Hematopoietic multipotent progenitor cell (in vitro differentiated cells): Measurements from ENCODE around the gene GSG1L2. TPM values are rescaled to one million over a fixed set of nuclear protein-coding genes. Genes with fewer than 3 reads are reported as not detected.

ENCODE experiments used
- DNase-seq, 3 donors: peaks; one replicate each; pipeline ENCODE4 v3.0.0-alpha.2; 2011 to 2015; ENCODE audit warnings: low read depth in 2 of 3, low spot score in 2 of 3
- total RNA-seq: library from RNA; depleted of rRNA; stranded (reverse); fragments of >200 nt; gene quantifications from one replicate; pipeline ENCODE4 v1.2.3, GENCODE V29; 2012

GSG1L2 gene
- total RNA-seq, 1 donor = not detected

DNA sequence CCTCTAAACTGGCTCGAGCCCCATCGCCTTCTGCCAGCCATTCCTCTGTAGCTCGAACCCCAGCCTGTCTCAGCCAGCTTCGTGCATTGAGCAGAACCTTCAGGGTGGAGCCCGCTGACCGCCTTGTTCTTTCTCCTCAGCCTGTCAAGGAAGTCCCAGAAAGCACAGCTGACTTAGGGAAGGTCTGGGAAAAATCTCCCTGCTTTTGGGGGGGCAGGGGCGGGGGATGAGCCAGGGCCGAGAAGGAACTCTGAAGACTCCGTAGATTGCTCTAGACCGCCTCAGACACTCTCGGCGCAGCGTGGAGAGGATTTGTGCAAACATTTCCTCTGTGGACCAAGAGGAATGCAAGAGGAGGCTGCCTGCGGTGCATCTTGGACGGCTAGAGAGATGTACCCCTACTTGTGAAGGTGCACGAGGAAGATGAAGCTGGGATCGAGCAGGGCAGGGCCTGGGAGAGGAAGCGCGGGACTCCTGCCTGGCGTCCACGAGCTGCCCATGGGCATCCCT lies 3.8 kb upstream of the GSG1L2 start, which contains the start of gene GLP2R:
TSS of gene GLP2R (plus strand) at position 284 of the 510 bp plus-strand sequence. CDS start at position 424, 140 bp downstream.
- DNase-seq = no peak

DNA sequence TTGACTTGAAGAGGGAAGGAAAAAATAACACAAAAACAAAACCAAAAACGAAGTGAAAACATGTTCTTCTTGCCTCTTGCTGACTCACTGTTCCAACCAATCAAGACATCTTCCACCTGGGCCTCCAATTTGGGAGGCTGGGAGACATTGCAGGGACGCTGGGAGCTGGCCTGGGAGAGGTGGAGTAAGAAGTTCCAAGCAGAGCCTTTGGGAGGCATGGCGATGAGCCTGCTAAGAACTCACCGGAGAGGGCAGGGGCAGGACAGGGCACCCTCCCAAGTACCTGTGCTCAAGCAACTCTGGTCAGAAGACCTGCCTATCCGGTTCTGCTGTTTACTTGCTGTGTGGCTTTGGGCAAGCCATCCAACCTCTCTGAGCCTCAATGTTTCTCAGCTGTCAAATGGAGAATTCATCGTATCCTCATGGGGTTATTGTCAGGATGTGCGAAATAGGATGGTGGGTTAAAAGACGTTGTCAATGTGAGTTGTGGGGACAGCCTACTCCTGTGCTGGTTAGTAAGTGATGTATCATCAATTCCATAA lies 3.0 kb upstream of the GSG1L2 start:
- no peak for DNase-seq

DNA sequence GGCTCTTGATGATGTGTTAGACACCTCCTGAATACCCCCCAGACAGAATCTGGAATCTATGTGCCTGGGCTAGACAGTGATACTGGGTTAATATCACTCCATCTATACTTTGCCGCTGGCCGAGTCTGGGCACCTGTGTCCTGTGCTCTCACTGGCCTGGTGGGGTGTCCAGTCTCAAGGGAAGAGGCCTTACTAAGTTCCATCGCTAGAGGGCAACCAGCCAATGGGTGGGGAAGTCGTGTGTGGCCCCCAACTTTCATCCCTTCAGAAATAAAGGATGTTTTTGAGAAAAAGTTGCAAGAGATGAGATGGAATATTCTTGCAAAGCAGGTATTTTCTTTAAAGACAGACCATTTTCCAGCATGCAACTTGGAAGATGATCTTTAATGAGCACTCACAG lies 2.2 kb upstream of the GSG1L2 start:
- DNase-seq = no peak

DNA sequence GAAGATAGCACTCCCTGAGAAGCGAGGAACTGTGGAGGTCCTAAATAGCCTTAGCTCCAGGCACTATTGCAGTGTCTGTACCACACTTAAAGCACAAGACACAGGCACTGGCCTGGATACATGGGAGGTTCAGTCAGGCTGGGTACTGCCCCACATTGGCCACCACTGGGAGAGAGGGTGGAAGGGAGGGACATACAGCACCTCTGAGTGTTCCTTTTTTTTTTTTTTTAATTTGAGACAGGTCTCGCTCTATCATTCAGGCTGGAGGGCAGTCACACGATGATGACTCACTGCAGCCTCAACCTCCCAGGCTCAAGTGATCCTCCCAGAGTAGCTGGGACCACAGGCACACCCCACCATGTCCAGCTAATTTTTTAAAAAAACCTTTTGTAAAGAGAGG lies 1.4 kb downstream of the GSG1L2 start:
- DNase-seq = no peak

DNA sequence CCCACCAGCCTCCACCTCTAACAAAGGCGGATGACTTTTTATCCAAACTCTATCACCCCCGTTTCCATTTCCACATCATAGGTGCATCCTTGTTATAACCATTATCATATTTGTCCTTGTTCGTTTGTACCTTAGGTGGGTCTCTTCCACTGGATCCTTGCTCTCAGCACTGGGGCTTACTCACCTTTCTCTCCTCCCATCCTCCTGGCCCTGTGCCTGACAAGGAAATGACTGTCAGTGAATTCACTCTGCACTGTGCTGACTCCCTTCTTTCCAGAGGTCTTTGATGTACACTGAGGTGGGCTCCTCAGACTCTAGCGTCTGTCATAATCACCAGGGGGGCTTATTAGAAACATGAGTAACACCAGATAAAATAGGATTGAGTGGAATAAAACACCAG lies 3.1 kb downstream of the GSG1L2 start:
- DNase-seq = no peak

DNA sequence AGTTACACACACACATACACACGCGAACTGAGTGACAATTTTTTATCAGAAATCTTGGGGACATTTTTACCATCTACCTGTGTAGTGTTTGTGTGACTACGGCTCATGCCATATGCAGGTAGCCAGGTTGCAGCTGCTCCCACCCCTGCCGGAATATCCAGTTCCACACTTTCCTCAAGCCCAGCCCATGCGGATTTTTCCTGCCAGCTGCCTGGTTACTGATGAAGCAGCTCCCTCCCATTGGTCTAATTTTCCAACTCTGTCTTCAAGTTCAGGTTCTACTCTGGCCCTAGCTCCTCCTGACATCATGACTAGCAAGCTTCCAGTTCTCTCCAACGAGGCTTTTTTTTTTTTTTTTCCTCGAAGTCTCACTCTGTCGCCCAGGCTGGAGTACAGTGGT lies 4.8 kb downstream of the GSG1L2 start:
- DNase-seq = no peak

DNA sequence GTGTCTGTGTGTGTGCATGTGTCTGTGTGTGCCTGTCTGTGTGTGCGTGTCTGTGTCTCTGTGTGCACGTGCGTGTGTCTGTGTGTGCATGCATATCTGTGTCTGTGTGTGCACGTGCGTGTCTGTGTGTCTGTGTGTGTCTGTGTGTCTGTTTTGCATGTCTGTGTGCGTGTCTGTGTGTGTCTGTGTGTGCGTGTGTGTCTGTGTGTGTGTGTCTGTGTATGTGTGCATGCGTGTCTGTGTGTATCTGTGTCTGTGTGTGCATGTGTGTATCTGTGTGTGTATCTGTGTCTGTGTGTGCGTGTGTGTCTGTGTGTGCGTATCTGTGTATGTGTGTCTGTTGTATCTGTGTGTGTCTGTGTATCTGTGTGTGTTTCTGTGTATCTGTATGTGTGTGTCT lies 5.4 kb downstream of the GSG1L2 start:
- DNase-seq = no peak

DNA sequence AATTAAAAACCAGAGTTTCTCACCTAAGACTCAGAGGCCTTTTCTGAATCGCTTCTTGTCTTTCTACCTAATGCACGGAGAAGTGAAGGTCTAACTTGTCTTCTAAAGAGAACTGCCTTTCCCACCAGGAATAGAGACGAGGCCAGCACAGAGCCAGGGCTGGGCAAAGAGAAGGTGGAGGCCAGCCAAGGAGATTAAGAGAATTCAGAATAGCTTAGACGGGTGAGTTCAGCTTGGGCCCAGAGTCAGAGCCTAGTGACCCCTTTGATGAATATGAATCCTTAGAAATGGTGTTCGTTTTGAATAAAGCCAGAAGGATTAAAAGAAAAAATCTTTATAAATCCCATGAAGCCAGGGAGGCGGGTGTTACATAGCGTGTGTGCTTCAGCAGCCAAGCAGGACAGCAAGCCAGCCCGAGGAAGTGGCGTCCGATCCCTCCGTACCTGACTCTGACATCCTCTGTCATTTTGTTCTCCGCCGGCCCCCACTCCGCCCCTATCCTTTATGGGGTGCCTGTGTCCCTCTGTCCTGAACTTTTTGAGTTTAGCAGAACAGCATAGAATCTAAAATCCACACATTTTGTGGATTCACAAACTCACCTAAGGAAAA lies 7.4 kb downstream of the GSG1L2 start:
- DNase-seq = no peak

DNA sequence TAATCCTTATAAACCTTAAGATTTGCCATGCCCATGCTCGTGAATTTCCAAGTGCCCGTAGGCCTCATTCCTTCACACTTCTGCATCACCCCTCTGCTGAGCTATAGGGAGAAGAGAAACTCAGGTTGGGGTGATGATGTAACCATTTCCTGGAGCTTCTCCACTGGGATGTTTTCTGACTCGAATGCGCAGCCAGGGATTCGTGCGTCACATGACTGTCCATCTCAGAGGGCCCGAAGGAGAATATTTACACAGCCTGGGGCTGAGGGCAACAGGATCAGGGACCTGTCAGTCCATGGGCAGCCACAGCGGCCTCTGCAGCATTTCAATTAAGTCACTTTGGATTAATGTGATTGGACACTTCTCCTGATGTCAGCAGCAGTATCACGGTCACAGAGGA lies 8.7 kb downstream of the GSG1L2 start:
- DNase-seq = no peak

DNA sequence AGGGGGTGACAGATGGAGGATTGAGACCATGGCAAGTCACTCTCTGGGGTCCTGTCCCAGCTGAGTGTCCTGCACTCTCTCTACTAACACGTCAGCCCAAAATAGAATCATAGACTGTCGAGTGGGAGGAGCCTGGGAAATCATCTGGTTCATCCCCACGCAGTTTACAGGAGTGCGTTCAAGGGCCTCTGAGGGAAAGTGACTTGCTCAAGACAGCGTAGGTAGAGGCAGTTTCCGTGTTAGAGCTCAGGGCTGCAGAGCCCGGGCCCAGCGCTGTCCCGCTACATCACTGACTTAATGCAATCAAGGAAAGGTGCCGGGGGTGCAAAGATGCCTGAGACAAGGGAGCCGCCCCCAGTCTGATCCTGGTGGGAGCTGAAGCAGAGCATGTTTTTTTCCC lies 10.3 kb downstream of the GSG1L2 start:
- no peak for DNase-seq

DNA sequence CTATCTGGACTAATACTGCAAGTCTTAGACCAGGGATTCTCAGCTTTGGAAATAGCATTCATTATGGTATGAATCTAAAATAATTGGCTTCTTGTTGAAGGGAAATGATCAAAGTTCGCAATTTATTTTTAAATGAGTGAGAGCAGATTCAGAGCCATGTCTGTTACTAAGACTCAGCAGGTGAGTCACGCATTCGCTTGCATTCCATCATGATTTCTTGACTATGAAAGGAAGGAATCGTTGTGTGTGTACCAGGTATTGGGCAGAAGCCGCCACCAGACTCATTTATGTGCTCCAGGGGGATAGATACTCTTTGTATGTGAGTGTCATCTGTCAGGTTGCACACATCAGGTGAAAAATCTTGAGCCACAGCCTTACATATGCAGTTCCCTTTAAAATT lies 10.8 kb downstream of the GSG1L2 start:
- no peak for DNase-seq

DNA sequence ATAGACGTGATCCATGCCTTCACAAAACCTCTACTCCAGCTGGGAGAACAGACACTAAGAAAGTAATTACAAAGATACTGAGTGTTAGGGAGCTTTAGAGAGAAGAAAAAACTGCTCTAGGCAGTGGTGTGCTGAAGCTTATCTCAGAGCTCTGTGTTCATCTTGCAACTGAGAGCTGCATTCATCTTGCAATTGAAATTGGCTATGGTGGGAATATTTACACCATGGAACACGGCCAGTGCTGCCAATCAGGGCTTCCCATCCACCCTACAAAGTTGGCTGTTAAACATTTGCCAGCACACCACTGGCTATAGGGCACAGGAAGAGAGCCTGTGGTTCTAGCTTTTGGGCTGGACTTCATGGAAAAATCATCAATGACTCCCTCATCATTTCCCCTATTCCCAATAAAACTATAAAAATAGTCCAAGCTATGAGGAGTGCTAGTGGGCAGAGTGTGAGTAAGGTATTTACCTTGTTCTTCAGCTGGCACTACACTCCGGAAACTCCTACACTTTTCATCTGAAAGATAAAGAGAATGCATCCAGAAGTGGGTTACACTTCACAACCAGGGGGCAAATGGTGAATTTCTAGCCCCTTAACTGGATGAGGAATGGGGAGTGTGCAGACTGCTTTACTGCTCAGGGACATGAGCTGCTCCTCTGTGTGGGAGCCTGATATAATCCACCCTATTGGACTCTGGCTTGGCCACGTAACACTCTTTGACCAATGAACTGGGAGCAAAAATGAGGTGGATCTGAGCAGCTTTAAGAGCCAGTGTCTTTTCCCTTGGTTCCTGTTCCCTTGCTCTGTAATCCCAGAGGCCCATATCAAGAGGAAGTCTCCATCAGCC lies 11.6 kb downstream of the GSG1L2 start:
- DNase-seq = no peak

DNA sequence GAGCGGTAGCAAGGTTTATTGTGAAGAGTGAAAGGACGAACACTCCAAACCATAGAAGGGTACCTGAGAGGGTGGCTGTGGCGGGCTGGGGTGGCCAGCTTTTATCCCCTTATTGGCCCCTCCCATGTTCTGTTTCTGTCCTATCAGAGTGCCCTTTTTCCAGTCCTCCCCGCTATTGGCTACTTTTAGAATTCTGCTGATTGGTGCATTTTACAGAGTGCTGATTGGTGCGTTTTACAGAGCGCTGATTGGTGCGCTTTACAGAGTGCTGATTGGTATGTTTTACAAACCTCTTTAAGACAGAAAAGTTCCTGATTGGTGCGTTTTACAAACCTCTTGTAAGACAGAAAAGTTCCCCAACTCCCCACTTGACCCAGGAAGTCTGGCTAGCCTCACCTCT lies 12.5 kb downstream of the GSG1L2 start:
- no peak for DNase-seq

DNA sequence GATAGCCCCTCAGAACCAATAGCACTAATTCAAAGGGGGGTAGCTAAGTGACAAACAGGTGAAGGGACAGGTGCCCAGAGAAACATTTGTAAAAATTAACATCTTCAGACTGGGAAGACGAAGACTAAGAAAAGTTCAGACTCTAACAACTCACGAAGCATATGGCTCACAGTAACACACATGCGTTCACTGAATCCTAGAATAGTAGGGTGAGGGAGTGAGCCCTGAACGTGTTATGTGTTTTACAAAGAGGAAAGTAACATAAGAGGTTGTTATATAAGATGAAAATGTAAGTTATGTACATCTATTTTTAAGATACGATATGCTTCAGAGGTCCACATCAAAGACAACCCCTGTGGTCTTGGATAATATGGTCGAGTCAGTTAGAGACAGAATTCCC lies 15.2 kb downstream of the GSG1L2 start:
- DNase-seq = no peak

DNA sequence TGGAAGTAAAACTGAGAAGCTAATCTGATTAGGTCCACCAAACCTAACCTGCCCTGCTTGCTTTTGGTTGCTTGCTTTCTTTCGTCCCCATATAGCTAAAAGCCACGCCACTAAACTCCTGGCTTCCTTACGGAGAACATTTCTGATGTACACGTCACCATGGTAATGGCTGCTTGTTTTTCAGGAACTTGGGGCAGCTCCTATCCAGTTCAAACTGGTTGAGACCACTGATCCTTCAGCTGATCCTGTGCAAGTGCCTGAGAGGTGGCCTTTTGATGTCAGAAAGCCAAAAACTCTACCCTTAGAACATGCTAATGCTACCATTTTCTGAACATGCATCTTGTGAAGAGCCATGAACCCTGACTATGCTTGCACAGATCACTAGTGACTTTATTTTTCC lies 16.1 kb downstream of the GSG1L2 start:
- peak in 2 of 3 donors; percentile 5 to 30 for DNase-seq

DNA sequence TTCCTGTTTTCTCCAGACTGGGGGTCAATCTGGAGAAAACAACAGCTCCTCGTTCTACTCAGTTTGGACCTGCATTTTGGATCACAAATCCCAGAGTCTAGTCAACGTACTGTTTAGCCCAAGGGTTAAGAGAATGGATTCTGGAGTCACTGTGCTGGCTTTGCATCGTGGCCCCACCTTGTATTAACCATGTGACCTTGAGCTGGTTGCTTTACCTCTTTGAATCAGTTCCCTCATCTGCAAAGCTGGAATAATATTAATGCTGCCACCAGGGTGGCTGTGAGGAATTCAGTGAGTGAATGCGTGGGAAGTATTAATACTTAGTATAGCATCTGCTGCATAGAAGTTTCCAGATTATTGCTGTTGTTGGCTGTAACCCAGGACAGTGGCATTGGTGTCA lies 19.2 kb downstream of the GSG1L2 start:
- DNase-seq = no peak

DNA sequence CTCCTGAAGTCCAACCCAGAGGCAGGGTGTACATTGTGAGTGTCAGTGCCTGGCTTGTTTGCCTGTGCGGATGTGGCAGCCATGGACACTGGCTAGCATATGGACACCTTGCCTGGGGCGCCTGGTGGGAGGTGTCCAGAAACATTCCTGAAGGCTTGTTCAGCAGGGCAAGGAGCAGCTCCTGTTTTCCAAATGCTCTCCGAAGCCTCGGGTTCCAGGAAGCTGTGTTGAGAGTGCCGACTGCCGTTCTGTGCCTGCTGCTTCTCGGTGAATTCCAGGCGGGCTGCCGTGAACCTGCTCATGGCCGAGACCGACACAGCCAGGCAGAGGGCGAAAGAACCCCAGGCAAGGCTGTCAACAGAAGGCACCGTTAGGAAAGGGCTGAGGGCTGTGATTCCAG lies 19.6 kb downstream of the GSG1L2 start:
- no peak for DNase-seq

DNA sequence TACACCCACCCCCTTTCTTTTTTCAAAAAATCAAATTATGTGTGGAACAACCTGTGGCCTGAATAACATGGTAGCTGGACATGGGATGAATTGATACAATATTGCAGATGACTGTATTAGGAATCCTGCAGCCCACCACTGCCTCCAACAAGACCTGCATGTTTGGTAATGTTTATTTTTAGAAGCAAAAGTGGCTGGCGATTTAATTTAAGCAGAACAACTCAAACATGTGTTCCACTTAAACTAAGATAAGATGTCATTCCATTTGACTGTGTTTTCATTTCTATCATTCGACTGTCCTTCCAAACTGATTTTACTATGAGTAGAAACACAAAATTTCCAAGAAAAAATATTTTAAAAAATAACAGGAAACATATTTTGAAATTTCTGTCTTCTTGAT lies 20.4 kb downstream of the GSG1L2 start:
- DNase-seq = no peak

DNA sequence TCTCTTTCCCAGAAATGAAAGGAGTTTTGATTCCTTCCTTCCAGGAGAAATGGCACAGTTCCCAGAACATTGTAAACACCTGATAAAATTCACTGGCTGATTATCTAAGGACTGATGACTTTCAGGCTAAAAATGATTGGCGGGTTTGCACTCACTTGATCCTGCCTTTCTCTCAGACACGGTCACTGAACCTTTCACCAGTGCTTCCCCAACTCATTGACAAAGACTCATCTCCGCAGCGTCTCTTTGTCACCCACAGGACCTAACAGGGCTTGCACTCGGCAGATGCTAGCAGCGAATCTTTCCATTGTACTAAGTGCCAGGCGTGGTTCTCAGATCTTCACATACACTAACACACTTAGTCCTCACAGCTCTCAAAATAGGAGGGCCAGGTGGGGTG lies 23.2 kb downstream of the GSG1L2 start:
- no peak for DNase-seq

DNA sequence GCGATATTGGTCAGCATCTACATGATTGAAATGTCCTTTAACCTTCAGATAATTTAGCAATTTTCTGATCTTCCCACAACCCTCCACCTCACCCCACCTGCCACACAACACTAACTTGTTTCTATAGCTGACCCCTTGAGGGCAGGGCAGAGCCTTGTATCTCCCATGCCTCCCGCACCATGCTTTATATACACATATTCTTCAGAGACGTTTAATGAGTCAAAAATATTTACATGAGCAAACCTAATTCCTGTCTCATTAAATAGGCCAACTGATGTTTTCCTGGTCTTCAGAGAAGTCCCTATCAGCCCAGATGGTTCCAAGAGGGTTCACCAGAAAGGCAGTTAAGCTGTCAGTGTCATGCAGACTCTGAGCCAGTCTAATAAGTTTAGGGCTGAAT lies 23.9 kb downstream of the GSG1L2 start:
- DNase-seq = no peak

DNA sequence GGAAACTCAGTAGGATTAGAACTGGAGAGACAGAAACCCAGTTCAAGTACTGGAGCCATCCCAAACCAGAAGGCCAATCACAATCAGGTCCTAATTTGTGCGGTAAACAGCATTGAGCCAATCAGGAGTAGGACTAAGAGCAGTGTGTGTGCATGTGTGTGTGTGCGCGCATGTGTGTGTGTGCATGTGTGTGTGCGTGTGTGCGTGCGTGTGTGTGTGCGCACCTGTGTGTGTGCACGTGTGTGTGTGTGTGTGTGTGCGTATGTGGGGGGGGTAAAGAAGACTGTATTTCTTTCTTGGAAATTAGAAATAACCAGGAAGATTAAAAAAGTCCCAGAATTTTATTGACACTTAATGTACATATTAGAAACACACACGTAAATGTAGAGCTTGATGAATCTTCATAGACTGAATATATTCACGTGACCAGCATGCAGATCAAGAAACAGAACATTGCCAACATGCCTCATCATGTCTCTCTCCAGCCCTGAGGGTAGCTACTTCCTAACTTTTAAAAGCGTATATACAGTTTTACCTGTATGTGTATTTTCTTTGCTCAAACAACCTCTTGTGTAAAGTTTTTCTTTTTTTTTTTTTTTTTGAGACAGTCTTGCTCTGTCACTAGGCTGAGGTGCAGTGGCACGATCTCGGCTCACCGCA lies 29.6 kb downstream of the GSG1L2 start:
- DNase-seq = no peak
